Central memory CD4-positive, alpha-beta T cell (primary cell): ENCODE data around the gene RD3L.
"Not testable (repeated sequence)": the region's sequence is repeated elsewhere in the genome, so short reads cannot be mapped to it uniquely, and the experiment has no call there.

Experiments
- DNase-seq: peaks from one replicate; pipeline ENCODE4 v3.0.0; 2022
- total RNA-seq, 3 experiments: gene quantifications; one replicate each; lab custom pipeline; 2026; lab: John Stamatoyannopoulos, UW

The RD3L gene
- 0 reads per million in 3 experiments for total RNA-seq

GRCh38 chr14:103941973-103942736, at the start of gene RD3L:
RD3L (minus strand) TSS chr14:103942529; CDS start chr14:103941695, 834 bp downstream.
- DNase-seq: no peak

- no peak for DNase-seq
These were observed 47.6 kb upstream of the RD3L start for GRCh38 chr14:103989964-103990363.

GRCh38 chr14:103989034-103989433, 46.7 kb upstream of the RD3L start:
- no peak for DNase-seq

- DNase-seq: no peak
These were observed 41.9 kb upstream of the RD3L start for GRCh38 chr14:103984196-103984595.

GRCh38 chr14:103980623-103981238, 38.4 kb upstream of the RD3L start:
- not testable (repeated sequence) for DNase-seq

- no peak for DNase-seq
These were observed 32.2 kb upstream of the RD3L start for GRCh38 chr14:103974575-103974974.

- DNase-seq: no peak
These were observed 31.0 kb upstream of the RD3L start for GRCh38 chr14:103973354-103973753.

- DNase-seq: no peak
These were observed 27.6 kb upstream of the RD3L start for GRCh38 chr14:103969961-103970360.

GRCh38 chr14:103966631-103967030, 24.3 kb upstream of the RD3L start:
- DNase-seq: no peak

- DNase-seq: no peak
These were observed 19.7 kb upstream of the RD3L start for GRCh38 chr14:103961928-103962578.

- no peak for DNase-seq
These were observed 18.2 kb upstream of the RD3L start for GRCh38 chr14:103960457-103961055.

GRCh38 chr14:103949131-103949790, 6.9 kb upstream of the RD3L start:
- no peak for DNase-seq

GRCh38 chr14:103948442-103948841, 6.1 kb upstream of the RD3L start:
- no peak for DNase-seq

- DNase-seq: no peak
These were observed 4.6 kb upstream of the RD3L start for GRCh38 chr14:103946975-103947374.

GRCh38 chr14:103943673-103944072, 1.3 kb upstream of the RD3L start:
- no peak for DNase-seq

GRCh38 chr14:103941462-103941861, 867 bp downstream of the RD3L start:
- no peak for DNase-seq

GRCh38 chr14:103935102-103935501, 7.2 kb downstream of the RD3L start:
- no peak for DNase-seq

GRCh38 chr14:103932791-103933490, 9.4 kb downstream of the RD3L start:
- DNase-seq: no peak

GRCh38 chr14:103931422-103931821, 10.9 kb downstream of the RD3L start:
- no peak for DNase-seq

- DNase-seq: no peak
These were observed 12.2 kb downstream of the RD3L start for GRCh38 chr14:103930051-103930604.

- no peak for DNase-seq
These were observed 14.1 kb downstream of the RD3L start, which contains the start of gene TDRD9 for GRCh38 chr14:103928011-103928890. TDRD9 (plus strand) TSS chr14:103928456; CDS start chr14:103928510, 54 bp downstream.
